CD4-positive, alpha-beta T cell (primary cell): ENCODE results near the gene ADAM11. TPM values are rescaled to one million over a fixed set of nuclear protein-coding genes. Genes with fewer than 3 reads are reported as not detected.

Experiments used
- ATAC-seq: fragments of 200-7000 bp; cut with Tn5 transposase; one replicate; pipeline ENCODE4 v1.10.0; 2022; ENCODE audit warnings: mild to moderate bottlenecking; ENCODE audit not compliant: poor library complexity
- CTCF ChIA-PET: fragments of 350-600 bp; sonication (Branson Sonifier 250); formaldehyde crosslinking; loops from one replicate; lab custom pipeline; 2021; ENCODE audit warnings: antibody characterized with exemption, inconsistent platforms; lab: Charles Lee
- POLR2A ChIA-PET: fragments of 350-600 bp; sonication (Branson Sonifier 250); formaldehyde crosslinking; loops from one replicate; lab custom pipeline; 2021; ENCODE audit warnings: antibody characterized with exemption, inconsistent platforms; lab: Charles Lee
- DNase-seq, 14 experiments: peaks; one replicate each; pipeline ENCODE4 v3.0.0-alpha.2; 2013 to 2020; ENCODE audit warnings: mixed read lengths in 2 of 14
- H3K27ac ChIP-seq, 2 donors: one replicate each; pipeline versions ENCODE4 v1.5.1 to v1.7.0; 2013; ENCODE audit warnings: low read length in 2 of 2, low read depth in 1 of 2, mild to moderate bottlenecking in 1 of 2
- H3K27me3 ChIP-seq, 2 experiments: 1 replicate in 1 of 2; 2 replicates in 1 of 2; pipeline versions ENCODE4 v1.6.1 to v1.7.0; 2013; ENCODE audit warnings: low read length in 2 of 2, control low read depth in 1 of 2, mild to moderate bottlenecking in 1 of 2, moderate library complexity in 1 of 2; ENCODE audit not compliant: insufficient read depth in 2 of 2, control insufficient read depth in 1 of 2
- H3K36me3 ChIP-seq: one replicate; pipeline ENCODE4 v1.6.1; 2013; ENCODE audit warnings: low read length, control low read depth; ENCODE audit not compliant: insufficient read depth
- H3K4me1 ChIP-seq: one replicate; pipeline ENCODE4 v1.6.1; 2013; ENCODE audit warnings: low read length, control low read depth; ENCODE audit not compliant: insufficient read depth
- H3K4me3 ChIP-seq: one replicate; pipeline ENCODE4 v1.5.1; 2013; ENCODE audit warnings: mild to moderate bottlenecking, low read length, moderate library complexity
- H3K9me3 ChIP-seq, 2 experiments: 1 replicate in 1 of 2; 2 replicates in 1 of 2; pipeline versions ENCODE4 v1.6.1 to v1.7.0; 2013; ENCODE audit warnings: low read length in 2 of 2, mild to moderate bottlenecking in 2 of 2, control low read depth in 1 of 2, moderate library complexity in 1 of 2; ENCODE audit not compliant: control insufficient read depth in 1 of 2, insufficient read depth in 1 of 2
- H3K27ac Mint-ChIP-seq: one replicate; pipeline ENCODE4 v1.8.0; 2020; ENCODE audit warnings: mixed read lengths
- H3K27me3 Mint-ChIP-seq: one replicate; pipeline ENCODE4 v1.8.0; 2021; ENCODE audit warnings: mixed read lengths
- H3K36me3 Mint-ChIP-seq: one replicate; pipeline ENCODE4 v1.8.0; 2021; ENCODE audit warnings: low read depth, mixed read lengths
- H3K4me1 Mint-ChIP-seq: one replicate; pipeline ENCODE4 v1.8.0; 2021; ENCODE audit warnings: low read depth, mixed read lengths
- H3K4me3 Mint-ChIP-seq: one replicate; pipeline ENCODE4 v1.8.0; 2020; ENCODE audit warnings: mild to moderate bottlenecking, mixed read lengths
- H3K9me3 Mint-ChIP-seq: one replicate; pipeline ENCODE4 v1.8.0; 2020; ENCODE audit warnings: mixed read lengths
- CTCF ChIP-seq: fragments of 200-600 bp; IDR thresholded peaks from one replicate; pipeline ENCODE4 v1.8.0; 2022; ENCODE audit warnings: antibody characterized with exemption, mild to moderate bottlenecking
- intact Hi-C, 2 experiments: fragments of 100-400 bp; cut with DNase I in 1 of 2; cut with micrococcal nuclease in 1 of 2; formaldehyde crosslinking; loops; one replicate each; pipeline versions ENCODE4 v1.15.1 to v1.9.0; 2023 to 2025; cut with DNase I, micrococcal nuclease
- total RNA-seq, 174 experiments: library from RNA in 2 of 174; stranded (reverse) in 2 of 174; gene quantifications; one replicate each; pipeline ENCODE4 v1.2.3 and lab custom pipeline; 2021 to 2026

The ADAM11 gene
- total RNA-seq, 2 experiments from 2014 or later, result 0.16 to 0.47 TPM

GRCh38 chr17:44779211-44780025, 20.6 kb downstream of the ADAM11 start:
- H3K4me1 ChIP-seq, result peaks cover 35% of the 10 kb centered on the region
- Mint-ChIP-seq H3K36me3 (no peaks in the 10 kb centered on the region), H3K27ac (no peak overlapping the region), H3K4me3 (peak overlapping the region; percentile 67), H3K9me3 (no peaks in the 10 kb centered on the region), H3K4me1 (peaks cover 17% of the 10 kb centered on the region), H3K27me3 (peaks cover 9% of the 10 kb centered on the region)
- no peaks in the 10 kb centered on the region for H3K9me3 ChIP-seq
- no peaks in the 10 kb centered on the region for H3K36me3 ChIP-seq
- peaks cover 0 to 5% of the 10 kb centered on the region in 2 experiments for H3K27me3 ChIP-seq
- ATAC-seq, result peak; percentile 21
- intact Hi-C loops, result loop anchor here (1.0 to 5.0 kb wide), 4 partner anchors 85 to 418 kb away; partner anchors contain the start of gene C1QL1 (in 1 of the 2)
- TF ChIP-seq CTCF, result peak; percentile 82
- ChIA-PET POLR2A (interaction anchor here (1.1 to 1.3 kb wide), 2 partner anchors 83 to 119 kb away, joined by 3 to 4 read pairs; partner anchors contain the start of gene EFTUD2), CTCF (interaction anchor here (0.8 to 2.3 kb wide), 14 partner anchors 19 to 320 kb away, joined by 3 to 13 read pairs (median 4); partner anchors contain the start of gene EFTUD2)
- H3K4me3 ChIP-seq, result peak overlapping the region; percentile 46
- peak; percentile 70 to 91 (median 76) for DNase-seq
- no peak overlapping the region for H3K27ac ChIP-seq

GRCh38 chr17:44780161-44780560, 21.4 kb downstream of the ADAM11 start:
- Mint-ChIP-seq H3K36me3 (no peaks in the 10 kb centered on the region), H3K27me3 (peaks cover 9% of the 10 kb centered on the region), H3K4me3 (no peak overlapping the region), H3K27ac (no peak overlapping the region), H3K9me3 (no peaks in the 10 kb centered on the region), H3K4me1 (peaks cover 17% of the 10 kb centered on the region)
- ChIA-PET POLR2A (interaction anchor here (1.3 kb wide), 1 partner anchor 119 kb away, joined by 4 read pairs; the partner anchor contains the start of gene EFTUD2), CTCF (interaction anchor here (1.0 to 2.3 kb wide), 6 partner anchors 52 to 241 kb away, joined by 3 to 7 read pairs (median 4); no protein-coding TSS in a partner anchor)
- H3K4me3 ChIP-seq, result no peak overlapping the region
- peaks cover 0 to 5% of the 10 kb centered on the region in 2 experiments for H3K27me3 ChIP-seq
- no peak for TF ChIP-seq CTCF
- intact Hi-C loops, result no loop called here
- H3K27ac ChIP-seq, result no peak overlapping the region
- no peaks in the 10 kb centered on the region for H3K36me3 ChIP-seq
- H3K4me1 ChIP-seq, result peaks cover 28% of the 10 kb centered on the region
- DNase-seq (peak in 1 of 14 experiments; percentile 22), ATAC-seq (no peak)
- H3K9me3 ChIP-seq, result no peaks in the 10 kb centered on the region

GRCh38 chr17:44780845-44781480, 22.2 kb downstream of the ADAM11 start:
- H3K9me3 Mint-ChIP-seq, result no peaks in the 10 kb centered on the region
- peaks cover 22% of the 10 kb centered on the region for H3K4me1 ChIP-seq
- CTCF ChIA-PET, result interaction anchor here (1.0 kb wide), 1 partner anchor 84 kb away, joined by 4 read pairs; no protein-coding TSS in a partner anchor
- no peak overlapping the region for H3K27ac ChIP-seq
- intact Hi-C loops, result no loop called here
- ATAC-seq, result no peak
- POLR2A ChIA-PET, result no interaction called here
- no peak overlapping the region for H3K4me3 ChIP-seq
- H3K4me1 Mint-ChIP-seq, result peaks cover 10% of the 10 kb centered on the region
- H3K9me3 ChIP-seq, result no peaks in the 10 kb centered on the region
- DNase-seq, result no peak
- no peak overlapping the region for H3K4me3 Mint-ChIP-seq
- H3K27ac Mint-ChIP-seq, result no peak overlapping the region
- no peak for TF ChIP-seq CTCF
- peaks cover 0 to 5% of the 10 kb centered on the region in 2 experiments for H3K27me3 ChIP-seq
- H3K27me3 Mint-ChIP-seq, result peaks cover 4% of the 10 kb centered on the region
- H3K36me3 ChIP-seq, result no peaks in the 10 kb centered on the region
- H3K36me3 Mint-ChIP-seq, result no peaks in the 10 kb centered on the region
